Effector memory CD8-positive, alpha-beta T cell (primary cell): ENCODE results near the gene TBC1D19.
A peak's percentile ranks its signal among the peaks of the same experiment; 100 is the strongest.
"Not testable (repeated sequence)": the region's sequence is repeated elsewhere in the genome, so short reads cannot be mapped to it uniquely, and the experiment has no call there.

Source experiments
- ATAC-seq: fragments of 150-1000 bp; cut with Tn5 transposase; replicated peaks from 2 replicates; pipeline ENCODE4 v1.10.0; 2021; ENCODE audit warnings: mild to moderate bottlenecking, moderate library complexity
- DNase-seq, 3 experiments: peaks; one replicate each; pipeline ENCODE4 v3.0.0; 2021
- H3K27ac Mint-ChIP-seq, 2 donors: one replicate each; pipeline ENCODE4 v1.8.0; 2022; ENCODE audit warnings: mild to moderate bottlenecking in 2 of 2, mixed read lengths in 2 of 2, moderate library complexity in 2 of 2
- H3K27me3 Mint-ChIP-seq, 2 donors: one replicate each; pipeline ENCODE4 v1.8.0; 2022; ENCODE audit warnings: mixed read lengths in 2 of 2
- H3K36me3 Mint-ChIP-seq: one replicate; pipeline ENCODE4 v1.8.0; 2022; ENCODE audit warnings: mild to moderate bottlenecking, moderate library complexity, mixed read lengths; ENCODE audit not compliant: insufficient read depth
- H3K4me1 Mint-ChIP-seq, 2 donors: one replicate each; pipeline ENCODE4 v1.8.0; 2022; ENCODE audit warnings: low read depth in 2 of 2, mixed read lengths in 2 of 2
- H3K4me3 Mint-ChIP-seq, 2 donors: one replicate each; pipeline ENCODE4 v1.8.0; 2022; ENCODE audit warnings: mild to moderate bottlenecking in 2 of 2, mixed read lengths in 2 of 2, moderate library complexity in 2 of 2
- H3K9me3 Mint-ChIP-seq, 2 donors: one replicate each; pipeline ENCODE4 v1.8.0; 2022; ENCODE audit warnings: mixed read lengths in 2 of 2

TBC1D19 gene

GRCh38 chr4:26579169-26579568 lies 4.7 kb upstream of the TBC1D19 start:
- ATAC-seq = no peak
- H3K27me3 Mint-ChIP-seq = peaks cover 26 to 33% of the 10 kb centered on the region in 2 donors
- no peaks in the 10 kb centered on the region for H3K9me3 Mint-ChIP-seq
- H3K36me3 Mint-ChIP-seq = peaks cover 8% of the 10 kb centered on the region
- peaks cover 7 to 13% of the 10 kb centered on the region in 2 donors for H3K4me1 Mint-ChIP-seq
- no peak overlapping the region for H3K27ac Mint-ChIP-seq
- no peak overlapping the region for H3K4me3 Mint-ChIP-seq
- no peak for DNase-seq

GRCh38 chr4:26581341-26581740 lies 2.5 kb upstream of the TBC1D19 start:
- H3K27me3 Mint-ChIP-seq = peaks cover 17 to 30% of the 10 kb centered on the region in 2 donors
- peaks cover 19 to 31% of the 10 kb centered on the region in 2 donors for H3K4me1 Mint-ChIP-seq
- not testable (repeated sequence) for ATAC-seq, DNase-seq, H3K9me3 Mint-ChIP-seq, H3K27ac Mint-ChIP-seq, H3K4me3 Mint-ChIP-seq
- H3K36me3 Mint-ChIP-seq = peaks cover 15% of the 10 kb centered on the region

- peak overlapping the region; percentile 99 to 100 for H3K27ac Mint-ChIP-seq
- peak overlapping the region; percentile 97 to 98 for H3K4me3 Mint-ChIP-seq
- ATAC-seq = peak; percentile 74
- peaks cover 0 to 9% of the 10 kb centered on the region in 2 donors for H3K27me3 Mint-ChIP-seq
- peaks cover 15% of the 10 kb centered on the region for H3K36me3 Mint-ChIP-seq
- peaks cover 19 to 34% of the 10 kb centered on the region in 2 donors for H3K4me1 Mint-ChIP-seq
- no peaks in the 10 kb centered on the region for H3K9me3 Mint-ChIP-seq
- no peak for DNase-seq
Observed at GRCh38 chr4:26583538-26583864, 383 bp upstream of the TBC1D19 start.

- no peaks in the 10 kb centered on the region for H3K9me3 Mint-ChIP-seq
- peak overlapping the region; percentile 99 to 100 for H3K27ac Mint-ChIP-seq
- H3K27me3 Mint-ChIP-seq = peaks cover 0 to 6% of the 10 kb centered on the region in 2 donors
- ATAC-seq = no peak
- peak overlapping the region; percentile 97 to 98 for H3K4me3 Mint-ChIP-seq
- H3K36me3 Mint-ChIP-seq = peaks cover 15% of the 10 kb centered on the region
- H3K4me1 Mint-ChIP-seq = peaks cover 26 to 45% of the 10 kb centered on the region in 2 donors
- DNase-seq = no peak
Observed at GRCh38 chr4:26584725-26585124, 841 bp downstream of the TBC1D19 start.

- ATAC-seq (no peak), DNase-seq (no peak)
- H3K27me3 Mint-ChIP-seq = no peaks in the 10 kb centered on the region
- peaks cover 2% of the 10 kb centered on the region for H3K36me3 Mint-ChIP-seq
- peak overlapping the region; percentile 14 to 38 for H3K27ac Mint-ChIP-seq
- no peak overlapping the region for H3K4me3 Mint-ChIP-seq
- H3K4me1 Mint-ChIP-seq = peaks cover 19 to 34% of the 10 kb centered on the region in 2 donors
- no peaks in the 10 kb centered on the region for H3K9me3 Mint-ChIP-seq
Observed at GRCh38 chr4:26589705-26590104, 5.8 kb downstream of the TBC1D19 start.

GRCh38 chr4:26590639-26591038 lies 6.8 kb downstream of the TBC1D19 start:
- ATAC-seq (no peak), DNase-seq (no peak)
- no peaks in the 10 kb centered on the region for H3K9me3 Mint-ChIP-seq
- H3K27me3 Mint-ChIP-seq = no peaks in the 10 kb centered on the region
- no peaks in the 10 kb centered on the region for H3K36me3 Mint-ChIP-seq
- no peak overlapping the region for H3K27ac Mint-ChIP-seq
- no peak overlapping the region for H3K4me3 Mint-ChIP-seq
- H3K4me1 Mint-ChIP-seq = peaks cover 16 to 30% of the 10 kb centered on the region in 2 donors

GRCh38 chr4:26593557-26593956 lies 9.7 kb downstream of the TBC1D19 start:
- not testable (repeated sequence) for H3K4me3 Mint-ChIP-seq, H3K27ac Mint-ChIP-seq, H3K36me3 Mint-ChIP-seq, ATAC-seq, H3K27me3 Mint-ChIP-seq, DNase-seq, H3K9me3 Mint-ChIP-seq
- peaks cover 18 to 27% of the 10 kb centered on the region in 2 donors for H3K4me1 Mint-ChIP-seq

GRCh38 chr4:26594371-26594770 lies 10.5 kb downstream of the TBC1D19 start:
- no peak for DNase-seq
- no peaks in the 10 kb centered on the region for H3K9me3 Mint-ChIP-seq
- H3K27ac Mint-ChIP-seq = no peak overlapping the region
- no peaks in the 10 kb centered on the region for H3K27me3 Mint-ChIP-seq
- ATAC-seq = no peak
- H3K4me3 Mint-ChIP-seq = no peak overlapping the region
- no peaks in the 10 kb centered on the region for H3K36me3 Mint-ChIP-seq
- H3K4me1 Mint-ChIP-seq = peaks cover 15 to 21% of the 10 kb centered on the region in 2 donors

- Mint-ChIP-seq H3K4me1 (peaks cover 11 to 17% of the 10 kb centered on the region in 2 donors), H3K9me3 (no peaks in the 10 kb centered on the region), H3K27ac (no peak overlapping the region), H3K27me3 (no peaks in the 10 kb centered on the region), H3K4me3 (no peak overlapping the region), H3K36me3 (no peaks in the 10 kb centered on the region)
- DNase-seq = no peak
- no peak for ATAC-seq
Observed at GRCh38 chr4:26594778-26595177, 10.9 kb downstream of the TBC1D19 start.

- Mint-ChIP-seq H3K9me3 (peaks cover 0 to 2% of the 10 kb centered on the region in 2 donors), H3K27me3 (no peaks in the 10 kb centered on the region), H3K4me1 (peaks cover 9 to 18% of the 10 kb centered on the region in 2 donors), H3K27ac (peak overlapping the region in 1 of 2 donors; percentile 18), H3K4me3 (no peak overlapping the region), H3K36me3 (no peaks in the 10 kb centered on the region)
- no peak for ATAC-seq
- no peak for DNase-seq
Observed at GRCh38 chr4:26596843-26597242, 13.0 kb downstream of the TBC1D19 start.

GRCh38 chr4:26601204-26601603 lies 17.3 kb downstream of the TBC1D19 start:
- no peak overlapping the region for H3K4me3 Mint-ChIP-seq
- no peaks in the 10 kb centered on the region for H3K36me3 Mint-ChIP-seq
- peaks cover 0 to 2% of the 10 kb centered on the region in 2 donors for H3K9me3 Mint-ChIP-seq
- no peaks in the 10 kb centered on the region for H3K27me3 Mint-ChIP-seq
- H3K4me1 Mint-ChIP-seq = peaks cover 5 to 16% of the 10 kb centered on the region in 2 donors
- DNase-seq (no peak), ATAC-seq (no peak)
- H3K27ac Mint-ChIP-seq = no peak overlapping the region

- DNase-seq = no peak
- Mint-ChIP-seq H3K27ac (no peak overlapping the region), H3K36me3 (no peaks in the 10 kb centered on the region), H3K4me1 (peaks cover 16 to 37% of the 10 kb centered on the region in 2 donors), H3K27me3 (no peaks in the 10 kb centered on the region), H3K9me3 (no peaks in the 10 kb centered on the region), H3K4me3 (no peak overlapping the region)
- ATAC-seq = no peak
Observed at GRCh38 chr4:26607776-26608175, 23.9 kb downstream of the TBC1D19 start.

GRCh38 chr4:26609391-26609790 lies 25.5 kb downstream of the TBC1D19 start:
- peak overlapping the region in 1 of 2 donors; percentile 3 for H3K27ac Mint-ChIP-seq
- ATAC-seq (peak; percentile 92), DNase-seq (peak in 1 of 3 experiments; percentile 6)
- H3K36me3 Mint-ChIP-seq = no peaks in the 10 kb centered on the region
- no peaks in the 10 kb centered on the region for H3K27me3 Mint-ChIP-seq
- no peaks in the 10 kb centered on the region for H3K9me3 Mint-ChIP-seq
- peak overlapping the region; percentile 17 to 47 for H3K4me3 Mint-ChIP-seq
- H3K4me1 Mint-ChIP-seq = peaks cover 18 to 47% of the 10 kb centered on the region in 2 donors

GRCh38 chr4:26609868-26610267 lies 26.0 kb downstream of the TBC1D19 start:
- H3K4me1 Mint-ChIP-seq = peaks cover 18 to 47% of the 10 kb centered on the region in 2 donors
- peak overlapping the region in 1 of 2 donors; percentile 47 for H3K4me3 Mint-ChIP-seq
- ATAC-seq = peak; percentile 80
- H3K27ac Mint-ChIP-seq = peak overlapping the region in 1 of 2 donors; percentile 3
- no peaks in the 10 kb centered on the region for H3K27me3 Mint-ChIP-seq
- no peaks in the 10 kb centered on the region for H3K36me3 Mint-ChIP-seq
- no peak for DNase-seq
- no peaks in the 10 kb centered on the region for H3K9me3 Mint-ChIP-seq
